ENCODE results near the gene MSH3.

MSH3 gene

GRCh38 chr5:80759866-80760577 is 105.6 kb downstream of the MSH3 start:
- no peak overlapping the region for H3K27ac ChIP-seq (ENCODE audit: low read depth, low read length)
- H3K9me3 ChIP-seq (ENCODE audit: control insufficient read depth in 1 of 2, low read length in 2 of 2) = no peaks in the 10 kb centered on the region
- no peaks in the 10 kb centered on the region for H3K27me3 ChIP-seq (ENCODE audit: control insufficient read depth in 1 of 2, insufficient read depth in 2 of 2, low read length in 2 of 2)
- no peak overlapping the region for H3K4me3 ChIP-seq (ENCODE audit: low read depth in 1 of 2, low read length in 2 of 2)
- peaks cover 0 to 2% of the 10 kb centered on the region in 2 donors for H3K4me1 ChIP-seq (ENCODE audit: control insufficient read depth in 1 of 2, insufficient read depth in 2 of 2, low read length in 2 of 2)
- peaks cover 0 to 3% of the 10 kb centered on the region in 2 donors for H3K36me3 ChIP-seq (ENCODE audit: control insufficient read depth in 1 of 2, insufficient read depth in 2 of 2, low read length in 2 of 2)
- H3K9ac ChIP-seq (ENCODE audit: low read depth in 1 of 2, low read length in 2 of 2) = no peak overlapping the region

DNA sequence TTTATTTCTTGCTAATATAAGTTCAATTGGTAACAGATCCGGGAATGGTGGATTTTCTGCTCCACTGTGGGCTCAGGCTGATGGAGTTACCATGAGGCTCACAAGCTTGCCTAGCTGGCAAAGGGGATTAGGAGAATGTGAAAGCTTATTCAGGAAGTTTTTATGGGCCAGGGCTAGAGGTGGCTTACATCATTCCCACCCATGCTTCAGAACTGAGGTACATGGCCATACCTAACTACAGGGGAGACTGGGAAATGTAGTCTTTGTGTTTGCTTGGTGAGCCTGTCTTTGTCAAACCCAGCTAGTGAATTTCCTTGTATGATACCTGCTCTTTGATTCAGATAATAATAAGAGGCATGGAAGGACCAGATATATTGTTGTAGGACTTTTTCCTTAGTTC is 106.2 kb downstream of the MSH3 start:
- Histone ChIP-seq H3K4me3 (ENCODE audit: low read depth in 1 of 2, low read length in 2 of 2) (no peak overlapping the region), H3K27me3 (ENCODE audit: control insufficient read depth in 1 of 2, insufficient read depth in 2 of 2, low read length in 2 of 2) (no peaks in the 10 kb centered on the region), H3K27ac (ENCODE audit: low read depth, low read length) (no peak overlapping the region), H3K36me3 (ENCODE audit: control insufficient read depth in 1 of 2, insufficient read depth in 2 of 2, low read length in 2 of 2) (peaks cover 0 to 3% of the 10 kb centered on the region in 2 donors), H3K9me3 (ENCODE audit: control insufficient read depth in 1 of 2, low read length in 2 of 2) (no peaks in the 10 kb centered on the region), H3K9ac (ENCODE audit: low read depth in 1 of 2, low read length in 2 of 2) (no peak overlapping the region), H3K4me1 (ENCODE audit: control insufficient read depth in 1 of 2, insufficient read depth in 2 of 2, low read length in 2 of 2) (no peaks in the 10 kb centered on the region)

DNA sequence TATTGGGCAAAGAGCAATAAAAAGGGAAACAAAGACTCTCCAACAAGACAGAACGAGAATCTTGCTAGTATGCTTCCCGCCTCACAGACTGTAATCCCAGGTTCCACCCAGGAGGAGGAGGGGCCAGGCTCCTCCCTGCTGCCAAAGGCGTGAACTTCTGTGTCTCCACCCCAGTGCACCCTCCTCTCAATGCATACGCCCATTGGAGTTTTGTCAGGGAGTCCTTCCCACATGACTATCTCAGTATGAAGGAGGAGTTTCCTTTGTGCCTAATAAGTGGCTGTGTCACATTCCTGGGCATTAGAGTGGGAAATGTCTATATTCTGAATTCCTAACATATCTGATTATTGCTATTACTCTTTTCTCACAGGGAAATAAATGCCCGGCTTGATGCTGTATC is 106.7 kb downstream of the MSH3 start:
- H3K27me3 ChIP-seq (ENCODE audit: control insufficient read depth in 1 of 2, insufficient read depth in 2 of 2, low read length in 2 of 2) = no peaks in the 10 kb centered on the region
- H3K36me3 ChIP-seq (ENCODE audit: control insufficient read depth in 1 of 2, insufficient read depth in 2 of 2, low read length in 2 of 2) = peaks cover 0 to 3% of the 10 kb centered on the region in 2 donors
- H3K9ac ChIP-seq (ENCODE audit: low read depth in 1 of 2, low read length in 2 of 2) = no peak overlapping the region
- no peak overlapping the region for H3K27ac ChIP-seq (ENCODE audit: low read depth, low read length)
- no peaks in the 10 kb centered on the region for H3K4me1 ChIP-seq (ENCODE audit: control insufficient read depth in 1 of 2, insufficient read depth in 2 of 2, low read length in 2 of 2)
- no peaks in the 10 kb centered on the region for H3K9me3 ChIP-seq (ENCODE audit: control insufficient read depth in 1 of 2, low read length in 2 of 2)
- no peak overlapping the region for H3K4me3 ChIP-seq (ENCODE audit: low read depth in 1 of 2, low read length in 2 of 2)

GRCh38 chr5:80761966-80762365 is 107.5 kb downstream of the MSH3 start:
- Histone ChIP-seq H3K4me1 (ENCODE audit: control insufficient read depth in 1 of 2, insufficient read depth in 2 of 2, low read length in 2 of 2) (no peaks in the 10 kb centered on the region), H3K9ac (ENCODE audit: low read depth in 1 of 2, low read length in 2 of 2) (no peak overlapping the region), H3K36me3 (ENCODE audit: control insufficient read depth in 1 of 2, insufficient read depth in 2 of 2, low read length in 2 of 2) (peaks cover 0 to 3% of the 10 kb centered on the region in 2 donors), H3K4me3 (ENCODE audit: low read depth in 1 of 2, low read length in 2 of 2) (no peak overlapping the region), H3K27ac (ENCODE audit: low read depth, low read length) (no peak overlapping the region), H3K27me3 (ENCODE audit: control insufficient read depth in 1 of 2, insufficient read depth in 2 of 2, low read length in 2 of 2) (no peaks in the 10 kb centered on the region), H3K9me3 (ENCODE audit: control insufficient read depth in 1 of 2, low read length in 2 of 2) (no peaks in the 10 kb centered on the region)

DNA sequence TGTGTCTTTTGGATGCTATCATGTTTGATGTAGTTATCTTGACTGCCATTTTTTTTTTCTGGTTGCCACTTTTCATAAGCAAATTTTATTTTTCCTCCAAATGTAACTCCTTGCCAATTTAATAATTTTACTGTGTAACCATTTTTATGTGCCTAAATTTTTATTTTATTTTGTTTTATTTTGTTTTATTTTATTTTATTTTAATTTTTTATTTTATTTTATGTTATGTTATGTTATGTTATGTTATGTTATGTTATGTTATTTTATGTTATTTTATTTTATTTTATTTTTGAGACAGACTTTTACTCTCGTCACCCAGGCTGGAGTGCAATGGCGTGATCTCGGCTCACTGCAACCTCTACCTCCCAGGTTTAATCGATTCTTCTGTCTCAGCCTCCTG is 108.1 kb downstream of the MSH3 start:
- Histone ChIP-seq H3K4me3 (ENCODE audit: low read depth in 1 of 2, low read length in 2 of 2) (no peak overlapping the region), H3K36me3 (ENCODE audit: control insufficient read depth in 1 of 2, insufficient read depth in 2 of 2, low read length in 2 of 2) (peaks cover 0 to 3% of the 10 kb centered on the region in 2 donors), H3K27ac (ENCODE audit: low read depth, low read length) (no peak overlapping the region), H3K4me1 (ENCODE audit: control insufficient read depth in 1 of 2, insufficient read depth in 2 of 2, low read length in 2 of 2) (no peaks in the 10 kb centered on the region), H3K9me3 (ENCODE audit: control insufficient read depth in 1 of 2, low read length in 2 of 2) (no peaks in the 10 kb centered on the region), H3K9ac (ENCODE audit: low read depth in 1 of 2, low read length in 2 of 2) (no peak overlapping the region), H3K27me3 (ENCODE audit: control insufficient read depth in 1 of 2, insufficient read depth in 2 of 2, low read length in 2 of 2) (no peaks in the 10 kb centered on the region)

- no peaks in the 10 kb centered on the region for H3K27me3 ChIP-seq (ENCODE audit: control insufficient read depth in 1 of 2, insufficient read depth in 2 of 2, low read length in 2 of 2)
- no peak overlapping the region for H3K4me3 ChIP-seq (ENCODE audit: low read depth in 1 of 2, low read length in 2 of 2)
- no peaks in the 10 kb centered on the region for H3K9me3 ChIP-seq (ENCODE audit: control insufficient read depth in 1 of 2, low read length in 2 of 2)
- no peaks in the 10 kb centered on the region for H3K4me1 ChIP-seq (ENCODE audit: control insufficient read depth in 1 of 2, insufficient read depth in 2 of 2, low read length in 2 of 2)
- peaks cover 2 to 3% of the 10 kb centered on the region in 2 donors for H3K36me3 ChIP-seq (ENCODE audit: control insufficient read depth in 1 of 2, insufficient read depth in 2 of 2, low read length in 2 of 2)
- no peak overlapping the region for H3K27ac ChIP-seq (ENCODE audit: low read depth, low read length)
- no peak overlapping the region for H3K9ac ChIP-seq (ENCODE audit: low read depth in 1 of 2, low read length in 2 of 2)
Measured at GRCh38 chr5:80763211-80763610, 108.8 kb downstream of the MSH3 start.

DNA sequence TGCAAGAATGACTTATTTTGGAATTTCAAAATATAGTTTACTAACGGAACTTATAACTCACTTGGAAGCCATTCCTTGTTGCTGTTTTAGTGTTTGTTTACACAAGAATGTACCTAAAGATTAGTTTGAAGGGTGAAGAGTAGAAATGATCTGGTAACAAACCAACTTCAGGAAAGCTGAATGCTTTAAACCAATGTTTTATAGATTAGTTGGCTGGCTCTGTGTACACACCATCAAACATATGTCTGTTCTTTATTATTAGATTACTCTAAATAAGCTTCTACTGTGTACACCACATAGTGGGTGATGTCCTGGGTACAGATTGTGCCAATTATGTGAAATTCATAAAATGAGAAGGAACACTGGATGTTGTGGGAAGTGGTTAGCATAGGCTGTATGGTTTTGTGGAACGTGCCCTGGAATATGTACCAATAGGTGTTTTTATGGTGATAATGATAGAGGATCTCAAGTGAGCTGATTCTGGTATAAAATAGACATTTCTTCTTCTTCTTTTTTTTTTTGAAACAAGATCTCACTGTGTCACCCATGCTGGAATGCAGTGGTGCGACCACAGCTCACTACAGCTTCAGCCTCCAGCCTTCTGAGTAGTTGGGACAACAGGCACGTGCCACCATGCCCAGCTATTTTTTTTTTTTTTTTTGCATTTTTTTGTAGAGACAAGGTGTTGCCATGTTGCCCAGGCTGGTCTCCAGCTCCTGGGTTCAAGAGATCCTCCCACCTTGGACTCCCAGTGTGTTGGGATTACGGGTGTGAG is 109.6 kb downstream of the MSH3 start:
- Histone ChIP-seq H3K27me3 (ENCODE audit: control insufficient read depth in 1 of 2, insufficient read depth in 2 of 2, low read length in 2 of 2) (no peaks in the 10 kb centered on the region), H3K9me3 (ENCODE audit: control insufficient read depth in 1 of 2, low read length in 2 of 2) (no peaks in the 10 kb centered on the region), H3K9ac (ENCODE audit: low read depth in 1 of 2, low read length in 2 of 2) (no peak overlapping the region), H3K27ac (ENCODE audit: low read depth, low read length) (no peak overlapping the region), H3K4me3 (ENCODE audit: low read depth in 1 of 2, low read length in 2 of 2) (no peak overlapping the region), H3K4me1 (ENCODE audit: control insufficient read depth in 1 of 2, insufficient read depth in 2 of 2, low read length in 2 of 2) (no peaks in the 10 kb centered on the region), H3K36me3 (ENCODE audit: control insufficient read depth in 1 of 2, insufficient read depth in 2 of 2, low read length in 2 of 2) (peaks cover 3 to 5% of the 10 kb centered on the region in 2 donors)

DNA sequence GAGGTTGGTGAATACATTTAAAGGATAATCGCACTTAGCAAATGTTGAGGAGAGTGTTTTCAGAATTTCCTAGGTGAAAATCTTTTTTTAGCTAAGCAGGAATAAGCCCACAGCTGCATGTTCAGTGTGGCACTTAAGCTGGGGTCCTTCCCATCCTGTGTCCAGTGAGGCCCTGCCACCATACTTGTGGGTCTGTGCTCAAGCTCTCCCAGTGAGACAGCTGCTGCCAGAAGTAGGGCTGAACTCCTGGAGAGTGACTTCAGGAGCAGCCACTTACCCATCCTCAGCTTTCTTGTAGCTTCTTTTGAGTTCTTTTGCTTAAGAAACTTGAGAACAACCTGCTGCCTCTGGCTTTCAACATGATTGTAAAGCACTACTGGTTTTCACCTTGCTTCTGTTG is 110.3 kb downstream of the MSH3 start:
- H3K4me1 ChIP-seq (ENCODE audit: control insufficient read depth in 1 of 2, insufficient read depth in 2 of 2, low read length in 2 of 2) = no peaks in the 10 kb centered on the region
- no peak overlapping the region for H3K27ac ChIP-seq (ENCODE audit: low read depth, low read length)
- no peaks in the 10 kb centered on the region for H3K27me3 ChIP-seq (ENCODE audit: control insufficient read depth in 1 of 2, insufficient read depth in 2 of 2, low read length in 2 of 2)
- peaks cover 3 to 5% of the 10 kb centered on the region in 2 donors for H3K36me3 ChIP-seq (ENCODE audit: control insufficient read depth in 1 of 2, insufficient read depth in 2 of 2, low read length in 2 of 2)
- no peaks in the 10 kb centered on the region for H3K9me3 ChIP-seq (ENCODE audit: control insufficient read depth in 1 of 2, low read length in 2 of 2)
- H3K9ac ChIP-seq (ENCODE audit: low read depth in 1 of 2, low read length in 2 of 2) = no peak overlapping the region
- no peak overlapping the region for H3K4me3 ChIP-seq (ENCODE audit: low read depth in 1 of 2, low read length in 2 of 2)

- Histone ChIP-seq H3K4me1 (ENCODE audit: control insufficient read depth in 1 of 2, insufficient read depth in 2 of 2, low read length in 2 of 2) (no peaks in the 10 kb centered on the region), H3K36me3 (ENCODE audit: control insufficient read depth in 1 of 2, insufficient read depth in 2 of 2, low read length in 2 of 2) (peaks cover 7 to 10% of the 10 kb centered on the region in 2 donors), H3K9me3 (ENCODE audit: control insufficient read depth in 1 of 2, low read length in 2 of 2) (no peaks in the 10 kb centered on the region), H3K27me3 (ENCODE audit: control insufficient read depth in 1 of 2, insufficient read depth in 2 of 2, low read length in 2 of 2) (no peaks in the 10 kb centered on the region), H3K9ac (ENCODE audit: low read depth in 1 of 2, low read length in 2 of 2) (no peak overlapping the region), H3K4me3 (ENCODE audit: low read depth in 1 of 2, low read length in 2 of 2) (no peak overlapping the region), H3K27ac (ENCODE audit: low read depth, low read length) (no peak overlapping the region)
Measured at GRCh38 chr5:80777347-80778287, 123.2 kb downstream of the MSH3 start.

DNA sequence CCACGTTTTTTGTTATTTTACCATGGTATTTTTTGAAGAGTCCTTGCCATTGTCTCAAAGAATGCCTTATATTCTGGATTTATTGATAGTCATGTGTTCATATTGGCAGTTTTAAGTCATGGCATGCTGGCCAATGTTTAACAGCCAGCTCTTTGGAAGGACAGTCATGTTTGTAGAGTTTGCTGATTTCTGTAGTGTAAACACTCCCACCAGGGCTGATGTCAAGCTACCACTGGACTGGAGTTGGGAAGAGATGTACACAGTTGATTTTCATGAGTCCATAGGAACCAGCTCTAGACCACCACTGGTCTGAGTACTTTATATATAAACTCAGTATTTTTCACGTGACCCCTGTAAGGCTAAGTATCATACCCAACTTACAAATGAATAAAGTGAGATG is 125.6 kb downstream of the MSH3 start:
- no peak overlapping the region for H3K4me3 ChIP-seq (ENCODE audit: low read depth in 1 of 2, low read length in 2 of 2)
- no peaks in the 10 kb centered on the region for H3K27me3 ChIP-seq (ENCODE audit: control insufficient read depth in 1 of 2, insufficient read depth in 2 of 2, low read length in 2 of 2)
- no peak overlapping the region for H3K27ac ChIP-seq (ENCODE audit: low read depth, low read length)
- H3K9ac ChIP-seq (ENCODE audit: low read depth in 1 of 2, low read length in 2 of 2) = no peak overlapping the region
- H3K4me1 ChIP-seq (ENCODE audit: control insufficient read depth in 1 of 2, insufficient read depth in 2 of 2, low read length in 2 of 2) = no peaks in the 10 kb centered on the region
- peaks cover 7 to 10% of the 10 kb centered on the region in 2 donors for H3K36me3 ChIP-seq (ENCODE audit: control insufficient read depth in 1 of 2, insufficient read depth in 2 of 2, low read length in 2 of 2)
- no peaks in the 10 kb centered on the region for H3K9me3 ChIP-seq (ENCODE audit: control insufficient read depth in 1 of 2, low read length in 2 of 2)
